Neural crest cell (in vitro differentiated cells): ENCODE measurements around the gene SRGAP3. TPM values are rescaled to one million over a fixed set of nuclear protein-coding genes. Genes with fewer than 3 reads are reported as not detected.

Experiments used
- DNase-seq: peaks from one replicate; pipeline ENCODE4 v3.0.0; 2021; ENCODE audit warnings: low read depth, mixed read lengths, low spot score
- H3K27ac Mint-ChIP-seq: one replicate; pipeline ENCODE4 v1.8.0; 2021; ENCODE audit warnings: mild to moderate bottlenecking, mixed read lengths; ENCODE audit not compliant: unreplicated experiment
- H3K27me3 Mint-ChIP-seq: 2 replicates; pipeline ENCODE4 v1.8.0; 2021; ENCODE audit warnings: low read depth, mild to moderate bottlenecking, mixed read lengths
- H3K36me3 Mint-ChIP-seq: 2 replicates; pipeline ENCODE4 v1.8.0; 2021; ENCODE audit warnings: low read depth, mild to moderate bottlenecking, mixed read lengths
- H3K4me1 Mint-ChIP-seq: 2 replicates; pipeline ENCODE4 v1.8.0; 2021; ENCODE audit warnings: mixed read lengths
- H3K4me3 Mint-ChIP-seq: one replicate; pipeline ENCODE4 v1.8.0; 2021; ENCODE audit warnings: mild to moderate bottlenecking, mixed read lengths
- H3K9me3 Mint-ChIP-seq: 2 replicates; pipeline ENCODE4 v1.8.0; 2021; ENCODE audit warnings: mixed read lengths
- total RNA-seq: library from RNA; stranded (reverse); gene quantifications from 2 replicates; pipeline ENCODE4 v1.2.1, GENCODE V29; 2021
- TF ChIP-seq, protein P1 (sequence below): fragments of 200-600 bp; sonication (generic); conservative IDR thresholded peaks from 2 replicates; pipeline ENCODE4 v1.5.0; 2021; ENCODE audit warnings: antibody characterized with exemption, mild to moderate bottlenecking

The SRGAP3 gene
- total RNA-seq, 1 donor from 2014 or later, result 58.4 TPM

- Mint-ChIP-seq H3K9me3 (no peaks in the 10 kb centered on the region), H3K36me3 (no peaks in the 10 kb centered on the region), H3K27me3 (no peaks in the 10 kb centered on the region), H3K27ac (peak overlapping the region; percentile 10), H3K4me1 (peaks cover 40% of the 10 kb centered on the region), H3K4me3 (no peak overlapping the region)
- TF ChIP-seq, protein P1, sequence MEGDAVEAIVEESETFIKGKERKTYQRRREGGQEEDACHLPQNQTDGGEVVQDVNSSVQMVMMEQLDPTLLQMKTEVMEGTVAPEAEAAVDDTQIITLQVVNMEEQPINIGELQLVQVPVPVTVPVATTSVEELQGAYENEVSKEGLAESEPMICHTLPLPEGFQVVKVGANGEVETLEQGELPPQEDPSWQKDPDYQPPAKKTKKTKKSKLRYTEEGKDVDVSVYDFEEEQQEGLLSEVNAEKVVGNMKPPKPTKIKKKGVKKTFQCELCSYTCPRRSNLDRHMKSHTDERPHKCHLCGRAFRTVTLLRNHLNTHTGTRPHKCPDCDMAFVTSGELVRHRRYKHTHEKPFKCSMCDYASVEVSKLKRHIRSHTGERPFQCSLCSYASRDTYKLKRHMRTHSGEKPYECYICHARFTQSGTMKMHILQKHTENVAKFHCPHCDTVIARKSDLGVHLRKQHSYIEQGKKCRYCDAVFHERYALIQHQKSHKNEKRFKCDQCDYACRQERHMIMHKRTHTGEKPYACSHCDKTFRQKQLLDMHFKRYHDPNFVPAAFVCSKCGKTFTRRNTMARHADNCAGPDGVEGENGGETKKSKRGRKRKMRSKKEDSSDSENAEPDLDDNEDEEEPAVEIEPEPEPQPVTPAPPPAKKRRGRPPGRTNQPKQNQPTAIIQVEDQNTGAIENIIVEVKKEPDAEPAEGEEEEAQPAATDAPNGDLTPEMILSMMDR, result no peak
- no peak for DNase-seq
Observed at GRCh38 chr3:9168241-9168741, 81.2 kb downstream of the SRGAP3 start.

- no peaks in the 10 kb centered on the region for H3K27me3 Mint-ChIP-seq
- DNase-seq, result no peak
- H3K27ac Mint-ChIP-seq, result no peak overlapping the region
- H3K4me1 Mint-ChIP-seq, result peaks cover 33% of the 10 kb centered on the region
- H3K4me3 Mint-ChIP-seq, result no peak overlapping the region
- H3K36me3 Mint-ChIP-seq, result no peaks in the 10 kb centered on the region
- TF ChIP-seq, protein P1, result no peak
- H3K9me3 Mint-ChIP-seq, result no peaks in the 10 kb centered on the region
Observed at GRCh38 chr3:9167222-9167621, 82.2 kb downstream of the SRGAP3 start.

GRCh38 chr3:9165421-9165820 lies 84.0 kb downstream of the SRGAP3 start:
- Mint-ChIP-seq H3K27ac (no peak overlapping the region), H3K27me3 (no peaks in the 10 kb centered on the region), H3K9me3 (no peaks in the 10 kb centered on the region), H3K36me3 (no peaks in the 10 kb centered on the region), H3K4me3 (no peak overlapping the region), H3K4me1 (peaks cover 28% of the 10 kb centered on the region)
- TF ChIP-seq, protein P1, result no peak
- no peak for DNase-seq

DNA sequence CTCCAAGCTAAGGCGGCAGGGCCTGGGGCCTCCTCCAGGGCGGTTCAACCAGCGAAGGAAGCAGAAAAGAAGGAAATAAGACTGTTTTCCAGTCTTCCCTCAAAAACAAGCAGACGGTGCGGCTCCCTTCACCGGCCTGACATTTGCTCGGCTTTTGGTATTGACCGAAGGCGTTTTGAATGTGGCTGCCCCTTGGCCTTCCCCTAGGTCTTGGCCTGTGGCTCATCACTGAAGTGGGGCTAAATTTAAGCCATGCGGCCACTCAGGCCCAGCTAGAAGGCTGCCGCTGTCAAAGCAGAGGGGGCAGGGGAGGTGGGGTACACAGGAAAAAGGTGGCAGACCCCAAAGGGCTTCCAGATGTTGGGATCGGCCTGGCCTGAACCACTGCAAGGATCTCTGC lies 86.2 kb downstream of the SRGAP3 start:
- Mint-ChIP-seq H3K27ac (no peak overlapping the region), H3K36me3 (no peaks in the 10 kb centered on the region), H3K27me3 (no peaks in the 10 kb centered on the region), H3K4me3 (no peak overlapping the region), H3K9me3 (no peaks in the 10 kb centered on the region), H3K4me1 (peaks cover 20% of the 10 kb centered on the region)
- no peak for DNase-seq
- TF ChIP-seq, protein P1, result no peak

GRCh38 chr3:9161811-9162210 lies 87.6 kb downstream of the SRGAP3 start:
- H3K9me3 Mint-ChIP-seq, result no peaks in the 10 kb centered on the region
- H3K4me1 Mint-ChIP-seq, result peaks cover 26% of the 10 kb centered on the region
- no peaks in the 10 kb centered on the region for H3K36me3 Mint-ChIP-seq
- H3K27ac Mint-ChIP-seq, result no peak overlapping the region
- H3K4me3 Mint-ChIP-seq, result no peak overlapping the region
- no peak for DNase-seq
- no peaks in the 10 kb centered on the region for H3K27me3 Mint-ChIP-seq
- TF ChIP-seq, protein P1, result no peak
